22Rv1 (cell line): ENCODE results near the gene NRIP1.

ENCODE experiments used
- CTCF ChIP-seq: fragments of 450-650 bp; IDR thresholded peaks from 2 replicates; pipeline ENCODE4 v1.5.1; 2017; ENCODE audit warnings: mild to moderate bottlenecking
- ZFX ChIP-seq: fragments of 450-650 bp; IDR thresholded peaks from 2 replicates; pipeline ENCODE4 v1.6.1; 2017; ENCODE audit warnings: antibody characterized with exemption, borderline replicate concordance

GRCh38 chr21:15054606-15055239, 10.1 kb downstream of the NRIP1 start:
- TF ChIP-seq CTCF: no peak
- no peak for TF ChIP-seq ZFX
